Psoas muscle (tissue), 8 donors: Measurements from ENCODE around the gene PCYT1B. TPM values are rescaled to one million over a fixed set of nuclear protein-coding genes. Genes with fewer than 3 reads are reported as not detected.
"Not testable (repeated sequence)": the region's sequence is repeated elsewhere in the genome, so short reads cannot be mapped to it uniquely, and the experiment has no call there.

Experiments used
- ATAC-seq, 4 donors: fragments of 200-7000 bp; cut with Tn5 transposase; one replicate each; pipeline ENCODE4 v1.9.1; 2020; ENCODE audit warnings: moderate library complexity in 3 of 4, mild to moderate bottlenecking in 2 of 4
- DNase-seq, 2 donors: peaks; one replicate each; pipeline ENCODE4 v3.0.0-alpha.2; 2020
- H3K27ac ChIP-seq: fragments of 200-600 bp; one replicate; pipeline ENCODE4 v1.8.0; 2022
- H3K27me3 ChIP-seq, 3 donors: fragments of 200-600 bp in 1 of 3; one replicate each; pipeline versions ENCODE4 v1.6.1 to v1.8.0; 2013 to 2022; ENCODE audit warnings: low read length in 2 of 3, mild to moderate bottlenecking in 2 of 3, moderate library complexity in 1 of 3; ENCODE audit not compliant: insufficient read depth in 3 of 3
- H3K36me3 ChIP-seq, 2 donors: fragments of 200-600 bp in 1 of 2; one replicate each; pipeline versions ENCODE4 v1.6.1 to v1.8.0; 2013 to 2022; ENCODE audit warnings: low read depth in 1 of 2, mild to moderate bottlenecking in 1 of 2, moderate library complexity in 1 of 2; ENCODE audit not compliant: insufficient read depth in 1 of 2
- H3K4me1 ChIP-seq: fragments of 200-600 bp; one replicate; pipeline ENCODE4 v1.8.0; 2022
- H3K4me3 ChIP-seq: fragments of 200-600 bp; one replicate; pipeline ENCODE4 v1.8.0; 2022; ENCODE audit warnings: mild to moderate bottlenecking
- H3K9me3 ChIP-seq: fragments of 200-600 bp; one replicate; pipeline ENCODE4 v1.8.0; 2022
- WGBS, 3 donors: extraction: QIAGEN DNeasy Blood & Tissue Kit; methylation state at CpG; one replicate each; pipeline versions ENCODE4 v1.1.6 to v1.1.7; 2013; 5-methylcytosine and 5-hydroxymethylcytosine counted together
- intact Hi-C, 2 donors: fragments of 100-400 bp; cut with DNase I; formaldehyde crosslinking; loops; one replicate each; pipeline versions ENCODE4 v1.11.0 to v1.14.2; 2022
- polyA plus RNA-seq, 3 donors: library from polyadenylated mRNA; stranded (reverse); fragments of 200-250 nt; gene quantifications; one replicate each; pipeline ENCODE4 v1.2.3, GENCODE V29; 2013
- total RNA-seq, 4 donors: library from RNA; stranded (reverse); fragmentation: NEBNext Ultra II Directional in 2 of 4; extraction: Animal tissue kit (Norgen Biotek cat#: 25700) in 2 of 4; gene quantifications; one replicate each; pipeline versions ENCODE4 v1.2.1 to v1.2.4, GENCODE V29; 2021 to 2023
- TF ChIP-seq, protein P1 (sequence below): fragments of 200-600 bp; IDR thresholded peaks from one replicate; pipeline ENCODE4 v1.8.0; 2022; ENCODE audit warnings: antibody characterized with exemption
- donor health status: healthy with polysubstance abuse.
- donor health status: DM: no; HTN: no; CAD: no; lungs with moderate emphysema.
- donor health status: Bipolar disorder and iron deficiency.
- donor health status: healthy.
- donor health status: DM: yes; HTN: yes; CAD: no.
- donor health status: DM: no; HTN: no; CAD: no.
- donor health status: DM: no; HTN: no; CAD: no.
- donor health status: DM: yes; HTN: yes; CAD: no.

The PCYT1B gene
- total and polyA plus RNA-seq, 7 donors: 0.01 to 0.41 (median 0.08) TPM; not detected in 2

DNA sequence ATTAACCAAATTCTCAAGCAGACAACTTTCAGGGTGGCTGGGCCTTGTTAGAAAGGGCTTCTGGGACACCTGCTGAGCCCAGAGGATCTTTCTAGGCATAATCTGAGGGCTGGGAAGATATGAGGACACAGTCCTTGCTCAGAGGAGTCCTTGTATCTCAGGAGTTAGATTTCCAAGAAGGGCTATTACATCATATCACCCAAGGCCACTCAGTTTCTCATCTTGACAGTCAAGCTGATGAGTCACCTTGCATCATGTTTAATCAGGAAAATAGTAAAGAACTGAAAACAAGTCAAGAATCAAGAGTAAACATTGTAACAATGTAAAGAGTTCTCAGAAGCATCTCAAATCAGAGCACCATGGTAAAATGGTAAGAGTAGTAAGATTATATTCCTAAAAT is 4.0 kb downstream of the PCYT1B start:
- Histone ChIP-seq H3K36me3 (no peaks in the 10 kb centered on the region), H3K4me3 (no peak overlapping the region), H3K27ac (no peak overlapping the region), H3K4me1 (no peaks in the 10 kb centered on the region), H3K27me3 (peaks cover 0 to 27% (median 0%) of the 10 kb centered on the region in 3 donors), H3K9me3 (no peaks in the 10 kb centered on the region)
- TF ChIP-seq, protein P1, sequence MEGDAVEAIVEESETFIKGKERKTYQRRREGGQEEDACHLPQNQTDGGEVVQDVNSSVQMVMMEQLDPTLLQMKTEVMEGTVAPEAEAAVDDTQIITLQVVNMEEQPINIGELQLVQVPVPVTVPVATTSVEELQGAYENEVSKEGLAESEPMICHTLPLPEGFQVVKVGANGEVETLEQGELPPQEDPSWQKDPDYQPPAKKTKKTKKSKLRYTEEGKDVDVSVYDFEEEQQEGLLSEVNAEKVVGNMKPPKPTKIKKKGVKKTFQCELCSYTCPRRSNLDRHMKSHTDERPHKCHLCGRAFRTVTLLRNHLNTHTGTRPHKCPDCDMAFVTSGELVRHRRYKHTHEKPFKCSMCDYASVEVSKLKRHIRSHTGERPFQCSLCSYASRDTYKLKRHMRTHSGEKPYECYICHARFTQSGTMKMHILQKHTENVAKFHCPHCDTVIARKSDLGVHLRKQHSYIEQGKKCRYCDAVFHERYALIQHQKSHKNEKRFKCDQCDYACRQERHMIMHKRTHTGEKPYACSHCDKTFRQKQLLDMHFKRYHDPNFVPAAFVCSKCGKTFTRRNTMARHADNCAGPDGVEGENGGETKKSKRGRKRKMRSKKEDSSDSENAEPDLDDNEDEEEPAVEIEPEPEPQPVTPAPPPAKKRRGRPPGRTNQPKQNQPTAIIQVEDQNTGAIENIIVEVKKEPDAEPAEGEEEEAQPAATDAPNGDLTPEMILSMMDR: no peak
- intact Hi-C loops: no loop called here
- no peak for DNase-seq
- no peak for ATAC-seq

DNA sequence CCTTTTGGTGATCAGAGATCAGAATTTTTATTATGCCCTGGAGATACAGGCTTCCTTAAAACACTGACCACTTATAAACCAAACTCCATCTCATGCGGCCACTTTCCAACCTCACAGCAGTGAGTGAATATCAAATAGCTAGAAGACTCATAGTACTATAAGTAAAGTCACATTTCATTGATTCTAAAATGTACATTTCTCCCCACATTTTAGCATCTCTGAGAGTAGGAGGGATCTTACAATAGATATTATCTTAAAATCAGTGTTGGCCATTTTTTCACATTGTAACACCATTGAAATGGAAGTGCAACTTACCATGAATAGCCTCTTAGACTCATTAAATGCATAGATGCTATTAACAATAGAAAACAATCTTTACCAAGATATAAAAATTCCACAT is 17.4 kb downstream of the PCYT1B start:
- no peaks in the 10 kb centered on the region for H3K27me3 ChIP-seq
- TF ChIP-seq, protein P1: no peak
- no peaks in the 10 kb centered on the region for H3K4me1 ChIP-seq
- no peak for DNase-seq
- intact Hi-C loops: no loop called here
- no peaks in the 10 kb centered on the region for H3K9me3 ChIP-seq
- no peak overlapping the region for H3K27ac ChIP-seq
- no peak overlapping the region for H3K4me3 ChIP-seq
- H3K36me3 ChIP-seq: no peaks in the 10 kb centered on the region
- 72 to 82% (median 78%) methylated on average over 1 of the region's 1 CpG for WGBS, 3 donors
- ATAC-seq: no peak

DNA sequence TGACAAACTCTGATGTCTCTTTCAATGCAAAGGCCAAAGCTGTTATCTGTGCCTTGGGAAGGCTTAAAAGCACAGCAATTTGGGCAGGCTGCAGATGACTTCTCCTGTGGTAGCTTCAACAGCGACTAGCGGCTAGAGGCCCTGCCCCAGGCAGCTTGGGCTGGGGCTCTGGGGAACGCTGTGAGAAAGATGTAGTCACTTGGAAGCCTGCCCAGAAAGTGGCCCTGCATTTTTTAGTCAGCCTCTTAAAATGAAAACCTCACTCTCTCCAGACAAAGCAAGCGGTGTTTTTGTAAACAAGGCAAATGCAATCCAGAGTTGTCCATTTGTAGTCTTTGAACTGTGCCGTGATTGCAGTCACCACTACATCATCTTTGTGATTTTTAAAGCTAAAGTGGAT is 27.5 kb downstream of the PCYT1B start:
- no peaks in the 10 kb centered on the region for H3K36me3 ChIP-seq
- intact Hi-C loops: no loop called here
- DNase-seq: no peak
- peaks cover 0 to 6% (median 0%) of the 10 kb centered on the region in 3 donors for H3K27me3 ChIP-seq
- 34 to 55% (median 44%) methylated on average over 5 of the region's 5 CpGs for WGBS, 3 donors
- no peaks in the 10 kb centered on the region for H3K4me1 ChIP-seq
- ATAC-seq: no peak
- H3K4me3 ChIP-seq: no peak overlapping the region
- H3K27ac ChIP-seq: no peak overlapping the region
- H3K9me3 ChIP-seq: no peaks in the 10 kb centered on the region
- TF ChIP-seq, protein P1: no peak

DNA sequence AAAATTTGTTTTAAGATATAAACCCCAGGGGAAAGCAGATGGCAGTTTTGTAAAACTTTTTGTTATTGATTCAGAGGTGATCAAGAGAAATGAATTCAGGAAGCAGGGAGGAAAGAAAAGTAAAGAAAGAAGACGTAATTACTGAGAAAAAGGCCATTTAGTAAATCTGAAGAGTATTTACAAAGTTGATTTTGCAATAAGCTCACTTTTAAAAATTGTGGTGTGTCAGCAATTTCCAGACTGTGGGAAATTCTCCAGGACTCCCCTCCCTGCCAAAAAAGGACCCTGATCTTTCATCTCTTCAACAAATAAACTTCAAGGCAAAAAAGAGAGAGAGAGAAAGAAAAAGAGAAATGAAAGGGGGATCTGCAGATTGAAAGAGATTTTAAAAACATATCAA is 36.6 kb downstream of the PCYT1B start:
- Histone ChIP-seq H3K4me1 (no peaks in the 10 kb centered on the region), H3K27me3 (peaks cover 0 to 3% (median 0%) of the 10 kb centered on the region in 3 donors), H3K36me3 (no peaks in the 10 kb centered on the region), H3K27ac (no peak overlapping the region), H3K9me3 (no peaks in the 10 kb centered on the region), H3K4me3 (no peak overlapping the region)
- TF ChIP-seq, protein P1: no peak
- no peak for DNase-seq
- WGBS, 3 donors: 43 to 77% (median 46%) methylated on average over 1 of the region's 1 CpG
- intact Hi-C loops: no loop called here
- ATAC-seq: no peak

DNA sequence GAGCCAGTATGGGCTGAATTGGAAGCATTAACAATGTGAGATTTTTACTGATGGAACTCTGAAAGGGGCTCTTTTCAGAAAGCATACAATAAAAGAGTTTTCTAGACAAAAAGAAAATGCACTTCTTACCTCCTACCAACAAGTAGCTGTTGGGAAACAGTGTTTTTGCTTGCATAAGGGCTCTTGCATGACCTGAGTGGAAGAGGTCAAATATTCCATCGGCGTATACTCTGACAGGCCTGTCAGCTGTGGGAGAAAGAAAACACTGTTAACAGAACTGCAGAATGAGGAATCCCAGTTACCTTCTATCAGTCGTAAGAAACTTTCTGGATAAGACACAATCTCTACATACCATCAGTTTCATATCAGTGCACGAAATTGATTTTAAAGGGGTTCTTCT is 39.5 kb downstream of the PCYT1B start:
- intact Hi-C loops: no loop called here

DNA sequence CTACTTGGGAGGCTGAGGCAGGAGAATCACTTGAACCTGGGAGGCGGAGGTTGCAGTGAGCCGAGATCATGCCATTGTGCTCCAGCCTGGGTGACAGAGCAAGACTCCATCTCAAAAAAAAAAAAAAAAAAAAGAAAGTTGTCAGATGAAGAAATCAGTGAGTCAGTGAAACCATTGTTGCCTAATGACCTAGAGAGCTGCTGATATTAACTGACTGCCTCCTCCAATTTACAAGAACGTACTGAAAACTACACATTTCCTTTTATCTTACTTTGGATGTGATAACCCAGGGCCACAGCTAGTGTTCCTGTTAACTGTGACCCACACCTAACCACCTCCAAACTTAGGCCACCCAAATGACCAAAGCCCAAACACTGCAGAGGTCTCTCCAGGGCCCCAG is 41.2 kb downstream of the PCYT1B start:
- ATAC-seq, H3K4me1 ChIP-seq, H3K27ac ChIP-seq, H3K4me3 ChIP-seq, H3K36me3 ChIP-seq, intact Hi-C loops, H3K27me3 ChIP-seq, H3K9me3 ChIP-seq, DNase-seq: not testable (repeated sequence)
- WGBS, 3 donors: 81 to 100% (median 85%) methylated on average over 3 of the region's 3 CpGs

More for the DNA sequence above, 39.5 kb downstream of the PCYT1B start:
- no peak for DNase-seq
- Histone ChIP-seq H3K27me3 (peaks cover 0 to 7% (median 0%) of the 10 kb centered on the region in 3 donors), H3K9me3 (no peaks in the 10 kb centered on the region), H3K27ac (no peak overlapping the region), H3K4me1 (no peaks in the 10 kb centered on the region), H3K36me3 (no peaks in the 10 kb centered on the region), H3K4me3 (no peak overlapping the region)
- no peak for ATAC-seq
- WGBS, 3 donors: 44 to 63% (median 50%) methylated on average over 4 of the region's 4 CpGs
- TF ChIP-seq, protein P1: no peak
